Esophagus squamous epithelium (tissue), 5 donors: Measurements from ENCODE around the gene HPS6. TPM values are rescaled to one million over a fixed set of nuclear protein-coding genes. Genes with fewer than 3 reads are reported as not detected.

Experiments used
- DNase-seq: peaks from one replicate; lab custom pipeline; 2025; lab: John Stamatoyannopoulos, UW
- H3K27ac ChIP-seq, 4 donors: fragments of 200-600 bp; sonication (generic); one replicate each; pipeline ENCODE4 v1.5.1; 2016 to 2019; ENCODE audit warnings: mild to moderate bottlenecking in 1 of 4
- H3K27me3 ChIP-seq, 4 donors: fragments of 200-600 bp; sonication (generic); 1 replicate in 3 of 4; 2 replicates in 1 of 4; pipeline versions ENCODE4 v1.5.1 to v1.6.0; 2017 to 2021; ENCODE audit warnings: antibody characterized with exemption in 1 of 4
- H3K36me3 ChIP-seq, 3 donors: fragments of 200-600 bp; sonication (generic); one replicate each; pipeline ENCODE4 v1.5.1; 2016 to 2019
- H3K4me1 ChIP-seq, 3 donors: fragments of 200-600 bp; sonication (generic); one replicate each; pipeline ENCODE4 v1.5.1; 2017 to 2019
- H3K4me3 ChIP-seq, 4 donors: fragments of 200-600 bp; sonication (generic); 1 replicate in 3 of 4; 2 replicates in 1 of 4; pipeline ENCODE4 v1.5.1; 2016 to 2019; ENCODE audit warnings: mild to moderate bottlenecking in 2 of 4, moderate library complexity in 1 of 4
- H3K9me3 ChIP-seq, 3 donors: fragments of 200-600 bp; sonication (generic); one replicate each; pipeline ENCODE4 v1.5.1; 2016 to 2019
- CTCF ChIP-seq, 6 experiments: fragments of 450-650 bp in 4 of 6; fragments of 200-600 bp in 2 of 6; sonication (generic) in 2 of 6; IDR thresholded peaks; one replicate each; pipeline ENCODE4 v1.5.1; 2016 to 2019; ENCODE audit warnings: antibody characterized with exemption in 6 of 6, mild to moderate bottlenecking in 4 of 6, moderate library complexity in 4 of 6
- POLR2A ChIP-seq, 4 donors: fragments of 450-650 bp; IDR thresholded peaks; one replicate each; pipeline ENCODE4 v1.6.1; 2017; ENCODE audit warnings: antibody characterized with exemption in 4 of 4, mild to moderate bottlenecking in 4 of 4, moderate library complexity in 3 of 4
- WGBS, 2 donors: methylation state at CpG; one replicate each; pipeline ENCODE4 v1.1.5; 2018; 5-methylcytosine and 5-hydroxymethylcytosine counted together
- intact Hi-C: fragments of 100-400 bp; cut with DNase I; formaldehyde crosslinking; loops from one replicate; pipeline ENCODE4 v1.15.0; 2022
- total RNA-seq, 4 donors: library from RNA; depleted of rRNA; stranded (reverse); fragments of >200 nt; gene quantifications; one replicate each; pipeline ENCODE4 v1.1.0, GENCODE V29; 2016
- donor health status: DM: yes; HTN: yes; CAD: no.

Gene HPS6
- total RNA-seq, 4 donors from 2014 or later: 22.7 to 29.4 (median 23.3) TPM

GRCh38 chr10:102113261-102113955 lies 48.3 kb downstream of the HPS6 start:
- WGBS, 2 donors: 16 to 37% methylated on average over 5 to 6 of the region's 7 CpGs
- Histone ChIP-seq H3K27ac (peak overlapping the region; percentile 91 to 99 (median 95)), H3K27me3 (no peaks in the 10 kb centered on the region), H3K4me3 (peak overlapping the region; percentile 58 to 90 (median 82)), H3K4me1 (peaks cover 56 to 83% (median 65%) of the 10 kb centered on the region in 3 donors), H3K36me3 (peaks cover 26 to 36% (median 36%) of the 10 kb centered on the region in 3 donors), H3K9me3 (no peaks in the 10 kb centered on the region)
- intact Hi-C loops: no loop called here
- no peak for DNase-seq
- TF ChIP-seq CTCF (IDR thresholded peaks at IDR 0.05) (no peak), POLR2A (IDR thresholded peaks at IDR 0.05) (no peak)

GRCh38 chr10:102113956-102114857 lies 49.1 kb downstream of the HPS6 start:
- TF ChIP-seq POLR2A (IDR thresholded peaks at IDR 0.05) (no peak), CTCF (IDR thresholded peaks at IDR 0.05) (no peak)
- Histone ChIP-seq H3K36me3 (peaks cover 20 to 28% (median 28%) of the 10 kb centered on the region in 3 donors), H3K9me3 (no peaks in the 10 kb centered on the region), H3K4me1 (peaks cover 63 to 91% (median 70%) of the 10 kb centered on the region in 3 donors), H3K27ac (peak overlapping the region; percentile 91 to 99 (median 95)), H3K27me3 (no peaks in the 10 kb centered on the region), H3K4me3 (peak overlapping the region; percentile 58 to 90 (median 82))
- no peak for DNase-seq
- WGBS, 2 donors: 0 to 1% methylated on average over 7 to 12 of the region's 45 CpGs
- intact Hi-C loops: no loop called here

- DNase-seq: no peak
- peaks cover 12 to 20% (median 20%) of the 10 kb centered on the region in 3 donors for H3K36me3 ChIP-seq
- peak overlapping the region; percentile 91 to 99 (median 95) for H3K27ac ChIP-seq
- H3K4me3 ChIP-seq: peak overlapping the region; percentile 58 to 90 (median 82)
- no peaks in the 10 kb centered on the region for H3K9me3 ChIP-seq
- H3K4me1 ChIP-seq: peaks cover 63 to 96% (median 70%) of the 10 kb centered on the region in 3 donors
- TF ChIP-seq POLR2A (IDR thresholded peaks at IDR 0.05) (peak in 3 of 4 donors; percentile 11 to 75 (median 38)), CTCF (IDR thresholded peaks at IDR 0.05) (no peak)
- 0 to 1% methylated on average over 9 to 19 of the region's 23 CpGs for WGBS, 2 donors
- no peaks in the 10 kb centered on the region for H3K27me3 ChIP-seq
- intact Hi-C loops: no loop called here
Observed at GRCh38 chr10:102114861-102115618, 49.9 kb downstream of the HPS6 start.

GRCh38 chr10:102115775-102116174 lies 50.6 kb downstream of the HPS6 start:
- TF ChIP-seq CTCF (IDR thresholded peaks at IDR 0.05) (no peak), POLR2A (IDR thresholded peaks at IDR 0.05) (no peak)
- H3K27ac ChIP-seq: peak overlapping the region; percentile 91 to 99 (median 95)
- peak overlapping the region in 3 of 4 donors; percentile 78 to 92 (median 87) for H3K4me3 ChIP-seq
- H3K27me3 ChIP-seq: no peaks in the 10 kb centered on the region
- H3K36me3 ChIP-seq: peaks cover 5 to 12% (median 12%) of the 10 kb centered on the region in 3 donors
- no peaks in the 10 kb centered on the region for H3K9me3 ChIP-seq
- WGBS, 2 donors: 2 to 5% methylated on average over 3 of the region's 3 CpGs
- no peak for DNase-seq
- peaks cover 63 to 92% (median 70%) of the 10 kb centered on the region in 3 donors for H3K4me1 ChIP-seq
- intact Hi-C loops: no loop called here
